T-helper 2 cell (primary cell): ENCODE results near the gene KBTBD12.

Experiments used
- DNase-seq, 5 experiments: peaks; one replicate each; pipeline versions ENCODE4 v3.0.0 to v3.0.0-alpha.2; 2012 to 2022

The KBTBD12 gene

DNA sequence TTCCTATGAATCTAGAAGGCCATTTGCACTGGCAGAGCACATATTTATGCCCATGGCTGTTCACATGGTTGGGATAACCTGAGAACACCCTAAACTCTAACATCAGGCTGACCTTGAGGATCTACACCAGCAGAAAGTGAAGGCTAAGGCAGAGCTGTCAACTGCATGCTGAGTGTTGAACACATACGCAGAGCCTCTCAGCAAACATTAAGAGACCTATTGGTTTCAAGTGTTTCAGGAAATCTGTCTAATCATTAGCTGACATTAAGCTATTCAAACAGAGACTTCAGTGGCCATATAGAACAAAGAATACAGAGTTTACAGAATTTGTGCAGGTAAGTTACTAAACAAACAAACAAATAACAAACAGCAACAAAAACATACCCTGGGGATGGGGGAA, 121.1 kb downstream of the KBTBD12 start:
- DNase-seq, result no peak
